DOHH2 (cell line): Measurements from ENCODE around the gene RNF32.

ENCODE experiments used
- H3F3A ChIP-seq: fragments of 200-600 bp; sonication (generic), shearing (Covaris generic); 2 replicates; pipeline ENCODE4 v1.6.0; 2016; ENCODE audit warnings: antibody characterized with exemption, mild to moderate bottlenecking; ENCODE audit not compliant: control insufficient read depth, insufficient read depth
- H3K27ac ChIP-seq: fragments of 200-600 bp; sonication (generic); 2 replicates; pipeline ENCODE4 v1.5.1; 2014; ENCODE audit warnings: low read depth, mild to moderate bottlenecking, low read length, moderate library complexity
- H3K27me3 ChIP-seq: fragments of 200-600 bp; sonication (generic); 2 replicates; pipeline ENCODE4 v1.6.1; 2014; ENCODE audit warnings: mild to moderate bottlenecking, low read length, mixed read lengths; ENCODE audit not compliant: control insufficient read depth
- H3K36me3 ChIP-seq: fragments of 200-600 bp; sonication (generic); 2 replicates; pipeline ENCODE4 v1.6.1; 2014; ENCODE audit warnings: mild to moderate bottlenecking, low read length, moderate library complexity, mixed read lengths; ENCODE audit not compliant: control insufficient read depth
- H3K4me1 ChIP-seq: fragments of 200-600 bp; sonication (generic); 2 replicates; pipeline ENCODE4 v1.6.1; 2014; ENCODE audit warnings: mild to moderate bottlenecking, low read length, mixed read lengths; ENCODE audit not compliant: control insufficient read depth
- H3K4me2 ChIP-seq: fragments of 200-600 bp; sonication (generic); 2 replicates; pipeline ENCODE4 v1.6.0; 2014; ENCODE audit warnings: mild to moderate bottlenecking, low read length, moderate library complexity
- H3K4me3 ChIP-seq: fragments of 200-600 bp; sonication (generic); 2 replicates; pipeline ENCODE4 v1.5.1; 2014; ENCODE audit warnings: mild to moderate bottlenecking, low read length, mixed read lengths
- H3K79me2 ChIP-seq: fragments of 200-600 bp; sonication (generic); 2 replicates; pipeline ENCODE4 v1.6.1; 2014; ENCODE audit warnings: mild to moderate bottlenecking, low read length, mixed read lengths; ENCODE audit not compliant: control insufficient read depth
- H3K9me2 ChIP-seq: fragments of 200-600 bp; sonication (generic); replicated peaks from 2 replicates; pipeline ENCODE4 v1.6.1; 2014; ENCODE audit warnings: mild to moderate bottlenecking, low read length, mixed read lengths; ENCODE audit not compliant: control insufficient read depth
- H3K9me3 ChIP-seq: fragments of 200-600 bp; sonication (generic); 2 replicates; pipeline ENCODE4 v1.6.1; 2014; ENCODE audit warnings: antibody characterized with exemption, low read length, mixed read lengths; ENCODE audit not compliant: control insufficient read depth, insufficient read depth
- H4K20me1 ChIP-seq: fragments of 200-600 bp; sonication (generic); 2 replicates; pipeline ENCODE4 v1.6.0; 2014; ENCODE audit warnings: low read depth, mild to moderate bottlenecking, antibody characterized with exemption, low read length, moderate library complexity; ENCODE audit not compliant: control insufficient read depth, insufficient read depth
- CTCF ChIP-seq: fragments of 200-600 bp; sonication (generic); IDR thresholded peaks from one replicate; pipeline ENCODE4 v1.5.1; 2014; ENCODE audit warnings: antibody characterized with exemption, mild to moderate bottlenecking, low read depth, low read length; ENCODE audit not compliant: poor library complexity, severe bottlenecking
- EZH2phosphoT487 ChIP-seq: fragments of 200-600 bp; sonication (generic); IDR thresholded peaks from 2 replicates; pipeline ENCODE4 v1.6.1; 2017; ENCODE audit warnings: borderline replicate concordance, mild to moderate bottlenecking, antibody characterized with exemption, low read length, moderate library complexity, mixed read lengths

RNF32 gene

GRCh38 chr7:156656598-156656997 is 16.0 kb downstream of the RNF32 start:
- H3K9me2 ChIP-seq: no peaks in the 10 kb centered on the region
- H4K20me1 ChIP-seq: no peaks in the 10 kb centered on the region
- H3K79me2 ChIP-seq: no peaks in the 10 kb centered on the region
- no peaks in the 10 kb centered on the region for H3K36me3 ChIP-seq
- H3K4me1 ChIP-seq: no peaks in the 10 kb centered on the region
- H3K9me3 ChIP-seq: no peaks in the 10 kb centered on the region
- TF ChIP-seq CTCF (no peak), EZH2phosphoT487 (no peak)
- no peak overlapping the region for H3K27ac ChIP-seq
- no peak overlapping the region for H3K4me2 ChIP-seq
- H3K27me3 ChIP-seq: no peaks in the 10 kb centered on the region
- no peaks in the 10 kb centered on the region for H3F3A ChIP-seq
- H3K4me3 ChIP-seq: no peak overlapping the region

GRCh38 chr7:156657681-156658080 is 17.1 kb downstream of the RNF32 start:
- Histone ChIP-seq H3K4me1 (no peaks in the 10 kb centered on the region), H3K9me2 (no peaks in the 10 kb centered on the region), H3K9me3 (no peaks in the 10 kb centered on the region), H3K27ac (no peak overlapping the region), H3K79me2 (no peaks in the 10 kb centered on the region), H3K4me3 (no peak overlapping the region), H4K20me1 (no peaks in the 10 kb centered on the region), H3F3A (no peaks in the 10 kb centered on the region), H3K27me3 (no peaks in the 10 kb centered on the region), H3K36me3 (no peaks in the 10 kb centered on the region), H3K4me2 (no peak overlapping the region)
- no peak for TF ChIP-seq CTCF
- TF ChIP-seq EZH2phosphoT487: no peak

- Histone ChIP-seq H3K27ac (no peak overlapping the region), H3K27me3 (no peaks in the 10 kb centered on the region), H3K4me3 (no peak overlapping the region), H3K36me3 (no peaks in the 10 kb centered on the region), H3K9me2 (no peaks in the 10 kb centered on the region), H3K79me2 (no peaks in the 10 kb centered on the region), H3K9me3 (no peaks in the 10 kb centered on the region), H3K4me2 (no peak overlapping the region), H3K4me1 (no peaks in the 10 kb centered on the region), H4K20me1 (no peaks in the 10 kb centered on the region), H3F3A (no peaks in the 10 kb centered on the region)
- TF ChIP-seq EZH2phosphoT487 (no peak), CTCF (no peak)
These were observed 18.6 kb downstream of the RNF32 start for GRCh38 chr7:156659203-156659602.

GRCh38 chr7:156659961-156660360 is 19.4 kb downstream of the RNF32 start:
- Histone ChIP-seq H3K9me2 (no peaks in the 10 kb centered on the region), H4K20me1 (no peaks in the 10 kb centered on the region), H3K9me3 (no peaks in the 10 kb centered on the region), H3K4me2 (no peak overlapping the region), H3K4me3 (no peak overlapping the region), H3K4me1 (no peaks in the 10 kb centered on the region), H3F3A (no peaks in the 10 kb centered on the region), H3K27ac (no peak overlapping the region), H3K36me3 (no peaks in the 10 kb centered on the region), H3K79me2 (no peaks in the 10 kb centered on the region), H3K27me3 (no peaks in the 10 kb centered on the region)
- no peak for TF ChIP-seq EZH2phosphoT487
- TF ChIP-seq CTCF: no peak
